GM18508 (cell line): Measurements from ENCODE around the gene FNDC11.
"Not testable (repeated sequence)": the region's sequence is repeated elsewhere in the genome, so short reads cannot be mapped to it uniquely, and the experiment has no call there.

Experiments used
- ATAC-seq: cut with Tn5 transposase; IDR thresholded peaks from one replicate; pipeline ENCODE4 v1.9.1; 2021; ENCODE audit warnings: moderate number of reproducible peaks; ENCODE audit not compliant: insufficient read depth, unreplicated experiment

Gene FNDC11

GRCh38 chr20:63595416-63596127 lies 41.6 kb downstream of the FNDC11 start:
- ATAC-seq, result no peak

GRCh38 chr20:63596423-63596822 lies 42.5 kb downstream of the FNDC11 start:
- ATAC-seq, result no peak

- no peak for ATAC-seq
Observed at GRCh38 chr20:63597651-63598478, 43.9 kb downstream of the FNDC11 start.

- ATAC-seq, result no peak
Observed at GRCh38 chr20:63598479-63599395, 44.8 kb downstream of the FNDC11 start.

GRCh38 chr20:63599396-63600050 lies 45.6 kb downstream of the FNDC11 start:
- no peak for ATAC-seq

- not testable (repeated sequence) for ATAC-seq
Observed at GRCh38 chr20:63601679-63602078, 47.7 kb downstream of the FNDC11 start.

- ATAC-seq, result no peak
Observed at GRCh38 chr20:63602321-63602720, 48.4 kb downstream of the FNDC11 start.
